GM12801 (cell line): ENCODE data around the gene C16orf78.

Experiments used
- TF ChIP-seq, protein P1 (sequence below): IDR thresholded peaks from one replicate; pipeline ENCODE4 v1.5.1; 2011; ENCODE audit warnings: control low read depth; ENCODE audit not compliant: insufficient read length; ENCODE audit errors: extremely low read depth

The C16orf78 gene

DNA sequence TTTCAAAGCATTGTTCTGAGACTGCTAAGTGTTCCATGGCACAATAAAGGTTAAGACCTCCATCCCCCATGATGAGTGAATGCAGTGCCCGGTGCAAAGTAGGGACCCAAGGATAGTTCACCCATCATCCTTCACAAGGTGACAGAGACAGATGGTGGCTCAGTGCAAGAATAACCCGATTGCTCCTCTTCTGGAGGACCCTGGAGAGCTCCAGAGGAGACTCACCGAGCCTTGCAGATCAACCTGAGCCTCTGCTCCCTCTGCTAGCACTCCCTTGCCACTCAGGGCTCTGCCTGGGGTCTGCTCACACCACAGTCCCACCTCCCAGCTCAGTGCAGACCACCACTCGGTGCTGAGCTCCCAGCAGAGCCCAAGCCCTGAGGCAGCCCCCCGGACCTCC is 49.3 kb downstream of the C16orf78 start:
- TF ChIP-seq, protein P1, sequence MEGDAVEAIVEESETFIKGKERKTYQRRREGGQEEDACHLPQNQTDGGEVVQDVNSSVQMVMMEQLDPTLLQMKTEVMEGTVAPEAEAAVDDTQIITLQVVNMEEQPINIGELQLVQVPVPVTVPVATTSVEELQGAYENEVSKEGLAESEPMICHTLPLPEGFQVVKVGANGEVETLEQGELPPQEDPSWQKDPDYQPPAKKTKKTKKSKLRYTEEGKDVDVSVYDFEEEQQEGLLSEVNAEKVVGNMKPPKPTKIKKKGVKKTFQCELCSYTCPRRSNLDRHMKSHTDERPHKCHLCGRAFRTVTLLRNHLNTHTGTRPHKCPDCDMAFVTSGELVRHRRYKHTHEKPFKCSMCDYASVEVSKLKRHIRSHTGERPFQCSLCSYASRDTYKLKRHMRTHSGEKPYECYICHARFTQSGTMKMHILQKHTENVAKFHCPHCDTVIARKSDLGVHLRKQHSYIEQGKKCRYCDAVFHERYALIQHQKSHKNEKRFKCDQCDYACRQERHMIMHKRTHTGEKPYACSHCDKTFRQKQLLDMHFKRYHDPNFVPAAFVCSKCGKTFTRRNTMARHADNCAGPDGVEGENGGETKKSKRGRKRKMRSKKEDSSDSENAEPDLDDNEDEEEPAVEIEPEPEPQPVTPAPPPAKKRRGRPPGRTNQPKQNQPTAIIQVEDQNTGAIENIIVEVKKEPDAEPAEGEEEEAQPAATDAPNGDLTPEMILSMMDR: no peak

GRCh38 chr16:49424961-49425360 is 51.4 kb downstream of the C16orf78 start:
- TF ChIP-seq, protein P1: no peak

DNA sequence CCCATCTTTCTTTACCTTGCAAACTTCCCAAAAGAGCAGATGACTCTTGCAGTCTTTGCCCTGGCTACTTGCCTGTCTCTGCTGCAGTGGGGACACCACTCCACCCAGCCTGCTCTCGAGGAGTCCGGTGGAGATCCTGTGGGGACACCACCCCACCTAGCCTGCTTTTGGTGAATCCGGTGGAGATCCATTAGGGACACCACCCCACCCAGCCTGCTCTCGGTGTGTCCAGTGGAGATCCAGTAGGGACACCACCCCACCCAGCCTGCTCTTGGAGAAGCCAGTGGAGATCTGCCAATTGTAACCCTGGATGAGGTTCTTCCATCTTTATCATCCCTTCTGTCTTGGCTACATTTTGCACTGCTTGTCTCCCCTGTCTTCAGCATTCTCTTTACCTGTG is 54.2 kb downstream of the C16orf78 start:
- TF ChIP-seq, protein P1: no peak

DNA sequence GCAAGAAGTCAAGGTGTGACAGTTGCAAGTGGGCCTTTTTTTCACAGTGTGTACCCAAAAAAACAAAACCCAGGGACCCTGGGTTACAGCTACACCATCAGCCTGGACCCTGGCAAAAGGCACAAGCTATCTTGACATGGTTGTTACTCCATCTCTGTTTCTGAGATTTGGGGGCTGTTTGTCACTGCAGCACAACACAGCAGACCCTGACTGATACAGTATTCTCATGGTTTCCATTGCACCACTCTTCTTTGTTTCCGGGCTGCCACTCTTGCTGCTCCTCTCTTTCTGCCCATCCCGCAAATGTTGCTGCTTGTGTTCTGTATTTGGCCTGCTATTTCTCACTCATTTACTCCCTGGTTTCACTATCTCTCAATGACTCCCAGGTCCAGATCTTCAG is 55.2 kb downstream of the C16orf78 start:
- TF ChIP-seq, protein P1: no peak

GRCh38 chr16:49431040-49431439 is 57.4 kb downstream of the C16orf78 start:
- TF ChIP-seq, protein P1: no peak

GRCh38 chr16:49431591-49432290 is 58.1 kb downstream of the C16orf78 start:
- TF ChIP-seq, protein P1: no peak

DNA sequence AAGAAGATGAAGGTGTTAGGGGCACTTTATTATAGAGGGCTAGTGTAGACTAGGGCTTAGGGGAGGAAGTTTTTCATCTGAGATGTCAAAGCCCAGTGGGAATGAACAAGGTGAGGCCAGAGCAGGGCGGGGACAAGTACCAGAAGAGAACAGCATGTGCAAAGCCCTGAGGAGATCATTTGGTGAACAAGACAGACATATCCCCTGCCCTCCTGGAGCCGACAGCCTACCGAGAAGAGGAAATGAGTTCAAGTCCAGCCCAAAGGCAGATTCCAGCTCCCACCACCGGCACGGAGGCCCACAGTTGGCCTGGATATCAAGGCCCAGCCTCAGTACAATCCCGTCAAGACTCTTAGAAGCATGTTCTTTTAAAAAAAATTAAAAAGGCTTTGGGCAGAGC is 61.1 kb downstream of the C16orf78 start:
- TF ChIP-seq, protein P1: no peak
